Inflammatory macrophage treated with lipopolysaccharide for 1 hour (primary cell): ENCODE data around the gene GALNT15.

ENCODE experiments used
- DNase-seq, 2 donors: peaks; one replicate each; pipeline ENCODE4 v3.0.0-alpha.2; 2020 to 2022

Gene GALNT15

GRCh38 chr3:16253601-16254000 is 79.1 kb downstream of the GALNT15 start:
- peak; percentile 76 to 90 for DNase-seq

DNA sequence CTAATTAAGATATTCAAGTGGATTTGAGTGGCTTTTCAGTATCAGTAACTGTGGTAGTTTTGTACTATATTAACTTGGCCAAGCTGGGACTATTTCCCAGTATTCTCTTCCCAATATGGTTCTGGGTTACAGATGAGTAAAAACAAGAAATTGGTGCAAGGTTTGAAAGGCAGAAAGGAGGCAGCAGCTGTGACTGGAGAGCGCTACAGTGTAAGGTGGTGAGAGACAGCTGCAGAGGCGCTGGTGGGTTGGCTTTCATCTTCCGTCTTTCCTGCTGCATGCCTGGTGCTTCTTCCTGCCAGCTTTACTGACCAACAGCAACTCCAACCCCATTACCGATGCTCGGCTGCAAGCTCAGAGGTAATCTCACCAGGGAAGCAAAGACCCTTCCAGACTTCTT is 80.4 kb downstream of the GALNT15 start:
- no peak for DNase-seq

GRCh38 chr3:16255326-16255725 is 80.8 kb downstream of the GALNT15 start:
- DNase-seq, result no peak

DNA sequence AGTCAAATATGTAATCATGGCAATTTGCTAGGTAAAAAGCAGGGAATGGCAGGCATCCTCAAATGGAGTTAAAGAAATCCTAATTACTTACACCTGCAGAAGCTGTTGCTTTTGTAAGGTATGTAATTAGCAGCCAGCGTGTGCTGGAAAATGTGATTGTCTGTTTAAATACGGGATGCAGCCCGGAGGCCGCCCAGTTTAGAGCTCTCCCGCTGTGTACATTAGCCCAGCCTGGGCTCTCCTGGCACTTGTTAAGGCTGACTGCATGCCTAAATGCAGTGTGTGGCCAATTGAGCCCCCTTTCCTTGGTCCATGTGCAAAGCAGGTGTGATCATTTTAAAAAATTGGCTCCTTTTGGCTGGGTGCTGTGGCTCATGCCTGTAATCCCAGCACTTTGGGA is 81.2 kb downstream of the GALNT15 start:
- DNase-seq, result no peak

DNA sequence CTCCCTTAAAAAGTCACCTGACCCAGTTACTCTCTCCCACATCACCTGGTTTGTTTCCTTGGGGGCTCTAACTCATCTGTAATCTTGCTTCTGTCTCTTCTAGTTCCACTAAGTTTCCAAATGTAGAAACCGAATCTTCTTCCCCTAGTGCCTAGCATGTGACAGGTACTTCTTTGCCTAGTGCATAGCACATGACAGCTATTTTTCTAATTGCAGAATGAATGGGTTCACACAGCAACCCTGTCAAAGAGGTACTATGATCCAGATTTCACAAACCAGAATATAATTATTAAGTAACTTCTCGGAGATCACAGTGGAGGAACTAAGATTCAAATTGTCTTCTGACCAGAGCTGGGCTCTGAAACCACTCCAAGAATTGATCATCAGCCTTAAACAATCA is 82.8 kb downstream of the GALNT15 start:
- DNase-seq, result peak; percentile 34 to 68

- no peak for DNase-seq
Measured at GRCh38 chr3:16258177-16258576, 83.7 kb downstream of the GALNT15 start.

- peak in 1 of 2 donors; percentile 16 for DNase-seq
Measured at GRCh38 chr3:16258866-16259265, 84.4 kb downstream of the GALNT15 start.

GRCh38 chr3:16260046-16260445 is 85.6 kb downstream of the GALNT15 start:
- peak; percentile 31 to 63 for DNase-seq

DNA sequence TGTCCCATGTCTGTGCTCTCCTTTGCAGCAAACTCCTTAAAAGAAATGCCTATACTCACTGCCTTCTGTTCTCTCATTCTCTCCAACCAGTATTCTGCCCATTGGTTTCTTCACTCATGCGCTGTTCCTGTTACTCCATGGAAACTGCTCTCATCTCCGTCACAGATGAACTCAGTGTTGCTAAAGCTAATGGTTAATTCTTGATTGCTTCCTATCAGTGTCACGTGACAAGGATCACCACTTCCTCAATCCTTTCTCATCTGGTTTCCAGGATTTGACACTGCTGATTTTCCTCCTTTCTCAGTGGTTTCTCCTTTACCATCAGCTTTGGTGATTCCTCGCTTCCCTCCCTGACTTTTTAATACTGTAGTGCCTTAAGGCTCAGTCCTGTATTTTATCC is 87.7 kb downstream of the GALNT15 start:
- peak; percentile 14 to 37 for DNase-seq

GRCh38 chr3:16264174-16264707 is 89.8 kb downstream of the GALNT15 start:
- DNase-seq, result peak in 1 of 2 donors; percentile 33

GRCh38 chr3:16264708-16265454 is 90.4 kb downstream of the GALNT15 start, which contains the start of the genes DPH3 and OXNAD1:
Gene DPH3, minus strand, starts transcription at chr3:16264943. Its CDS starts 67 bp downstream, at chr3:16264876.
Gene OXNAD1, plus strand, starts transcription at chr3:16265212. Its CDS starts 5,741 bp downstream, at chr3:16270953.
- peak; percentile 100 for DNase-seq

- DNase-seq, result no peak
Measured at GRCh38 chr3:16265455-16265786, 90.9 kb downstream of the GALNT15 start.

DNA sequence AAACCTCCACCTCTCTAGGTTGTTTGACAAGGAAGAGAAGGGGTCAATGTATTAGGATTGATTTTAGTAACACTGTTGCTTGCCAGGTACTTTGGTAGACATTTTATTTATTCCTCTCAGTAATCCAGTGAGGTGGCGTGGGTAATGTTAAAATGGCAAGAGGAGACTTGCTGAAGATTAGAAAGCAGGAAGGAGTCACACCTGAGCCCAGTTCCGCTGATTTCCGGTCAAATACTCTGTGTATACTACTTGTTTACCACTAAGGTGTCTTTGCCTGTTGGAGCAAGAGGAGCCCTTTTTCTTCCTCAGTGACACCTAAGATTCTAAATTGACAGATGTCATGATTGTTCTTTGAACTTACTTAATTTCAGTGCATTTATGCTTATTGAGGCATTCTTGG is 92.2 kb downstream of the GALNT15 start:
- DNase-seq, result no peak

DNA sequence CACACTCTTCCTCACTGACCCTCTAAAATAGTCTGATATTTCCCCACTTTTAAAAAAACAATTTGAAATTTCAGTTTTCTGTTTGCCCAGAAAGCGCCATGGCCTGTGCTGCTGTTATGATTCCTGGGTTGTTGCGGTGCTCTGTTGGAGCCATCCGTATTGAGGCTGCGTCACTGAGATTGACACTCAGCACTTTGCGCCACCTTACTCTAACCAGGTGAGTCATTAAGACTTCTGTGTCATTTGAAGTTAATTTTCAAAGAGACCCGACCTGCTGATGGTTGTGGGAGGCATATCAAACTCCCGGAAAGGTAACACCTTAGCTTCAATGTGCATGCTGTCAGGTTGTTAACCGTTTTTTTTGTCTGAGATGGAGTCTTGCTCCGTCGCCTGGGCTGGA is 96.4 kb downstream of the GALNT15 start:
- DNase-seq, result no peak

DNA sequence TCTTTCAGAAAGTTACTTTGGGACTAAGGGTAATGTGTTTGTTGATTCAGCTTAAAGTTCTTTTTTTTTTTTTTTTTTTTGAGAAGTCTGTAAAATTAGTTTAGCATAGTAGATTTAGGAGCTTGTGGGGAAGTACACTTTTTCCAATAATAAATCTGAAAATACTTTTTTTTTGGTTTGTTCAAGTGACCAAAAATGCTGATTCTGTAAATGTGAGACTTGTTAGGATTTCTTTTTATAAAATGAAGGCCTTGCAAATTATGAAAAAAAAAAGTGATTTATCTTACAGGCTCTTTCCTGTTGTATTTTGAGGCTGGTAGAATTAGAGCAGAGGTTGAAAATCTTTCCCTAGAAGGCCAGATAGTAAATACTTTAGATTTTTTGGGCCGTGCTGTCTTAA is 98.1 kb downstream of the GALNT15 start:
- DNase-seq, result no peak

- DNase-seq, result no peak
Measured at GRCh38 chr3:16273867-16274266, 99.4 kb downstream of the GALNT15 start.

- DNase-seq, result no peak
Measured at GRCh38 chr3:16277471-16277870, 103.0 kb downstream of the GALNT15 start.

DNA sequence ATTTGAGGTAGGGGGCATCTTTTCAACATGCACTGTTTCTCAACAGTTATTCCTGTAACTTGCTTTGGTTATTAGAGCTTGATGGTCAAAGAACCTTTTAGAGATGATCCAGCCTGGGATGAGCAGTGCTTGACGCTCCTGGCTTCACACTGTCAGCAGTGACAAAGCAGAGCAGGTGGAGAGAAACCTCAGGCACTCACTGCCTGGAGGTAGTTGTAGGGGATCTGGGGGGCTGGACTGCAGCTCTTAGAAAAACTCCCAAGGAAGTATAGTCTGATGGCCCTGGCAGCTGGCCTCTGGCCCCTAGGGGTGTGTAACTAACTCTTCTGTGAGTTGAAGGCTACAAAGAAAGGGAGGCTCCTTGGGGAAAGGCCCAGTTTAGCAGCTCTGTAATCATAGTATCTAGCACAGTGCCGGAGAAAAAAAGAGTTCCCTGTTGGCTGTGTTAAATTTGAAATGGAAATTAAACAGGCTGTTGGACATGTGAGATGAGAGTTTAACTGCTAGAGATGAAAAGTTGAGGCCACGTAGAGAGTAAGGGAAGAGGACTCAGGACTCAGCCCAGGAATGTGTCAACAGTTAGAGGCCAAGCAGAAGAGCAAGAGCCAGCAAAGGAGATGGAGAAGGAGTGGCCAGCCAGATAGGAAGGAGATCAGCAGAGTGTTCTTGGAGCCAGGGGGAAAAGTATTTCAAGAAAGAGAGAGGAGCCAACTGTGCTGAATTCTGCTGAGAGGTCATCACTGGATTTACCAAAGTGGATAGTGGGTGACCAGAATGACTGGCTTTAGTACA is 104.7 kb downstream of the GALNT15 start:
- DNase-seq, result no peak

DNA sequence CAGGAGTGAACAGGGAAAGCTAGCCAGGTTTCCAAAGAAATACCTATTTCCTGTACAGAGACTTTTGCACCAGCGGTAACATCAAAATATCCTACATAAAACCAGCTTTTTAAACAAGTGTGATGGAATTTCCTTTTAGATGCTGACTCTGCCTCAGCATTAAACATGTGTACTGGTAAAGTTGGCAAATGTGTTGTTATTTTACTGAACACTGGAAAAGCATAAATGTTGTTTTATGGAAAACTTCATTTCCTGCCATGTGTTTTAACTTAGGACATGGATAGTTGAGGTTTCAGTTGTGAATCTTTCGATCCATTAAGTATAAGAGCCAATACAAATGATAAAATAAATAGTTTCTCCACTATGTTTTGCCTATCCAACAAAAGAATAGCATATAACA is 106.2 kb downstream of the GALNT15 start:
- DNase-seq, result no peak
